Trophoblast cell (in vitro differentiated cells and primary cell): Measurements from ENCODE around the gene FLNB.

ENCODE experiments used
- DNase-seq, 2 donors: peaks; one replicate each; pipeline ENCODE4 v3.0.0-alpha.2; 2016
- H2AFZ ChIP-seq: 2 replicates; pipeline ENCODE4 v1.6.1; 2013; ENCODE audit warnings: low read length, moderate library complexity, mild to moderate bottlenecking; ENCODE audit not compliant: insufficient read depth, poor library complexity
- H2AK5ac ChIP-seq: 2 replicates; pipeline ENCODE4 v1.6.1; 2013; ENCODE audit warnings: mild to moderate bottlenecking, low read length
- H2BK120ac ChIP-seq: 2 replicates; pipeline ENCODE4 v1.6.1; 2013; ENCODE audit warnings: low read length, mild to moderate bottlenecking, moderate library complexity; ENCODE audit not compliant: insufficient read depth, poor library complexity
- H2BK12ac ChIP-seq: 2 replicates; pipeline ENCODE4 v1.6.1; 2013; ENCODE audit warnings: mild to moderate bottlenecking, low read length, moderate library complexity
- H2BK5ac ChIP-seq: 2 replicates; pipeline ENCODE4 v1.6.1; 2013; ENCODE audit warnings: low read length, low read depth, moderate library complexity, mild to moderate bottlenecking; ENCODE audit not compliant: poor library complexity
- H3K14ac ChIP-seq: 2 replicates; pipeline ENCODE4 v1.6.1; 2013; ENCODE audit warnings: mild to moderate bottlenecking, low read length
- H3K18ac ChIP-seq: 2 replicates; pipeline ENCODE4 v1.6.1; 2013; ENCODE audit warnings: mild to moderate bottlenecking, low read length
- H3K23ac ChIP-seq: 2 replicates; pipeline ENCODE4 v1.6.1; 2013; ENCODE audit warnings: low read length
- H3K27ac ChIP-seq: 2 replicates; pipeline ENCODE4 v1.5.1; 2013; ENCODE audit warnings: low read depth, mild to moderate bottlenecking, inconsistent platforms, low read length, moderate library complexity
- H3K27me3 ChIP-seq: 2 replicates; pipeline ENCODE4 v1.6.1; 2013; ENCODE audit warnings: inconsistent platforms, mild to moderate bottlenecking, low read length, moderate library complexity; ENCODE audit not compliant: insufficient read depth
- H3K36me3 ChIP-seq, 2 experiments: 1 replicate in 1 of 2; 2 replicates in 1 of 2; pipeline ENCODE4 v1.6.1; 2013; ENCODE audit warnings: low read length in 2 of 2, mild to moderate bottlenecking in 2 of 2, moderate library complexity in 1 of 2; ENCODE audit not compliant: insufficient read depth in 2 of 2, control insufficient read depth in 1 of 2
- H3K4ac ChIP-seq: 2 replicates; pipeline ENCODE4 v1.6.1; 2013; ENCODE audit warnings: low read depth, mild to moderate bottlenecking, low read length, moderate library complexity
- H3K4me1 ChIP-seq, 2 experiments: 1 replicate in 1 of 2; 2 replicates in 1 of 2; pipeline ENCODE4 v1.6.1; 2013; ENCODE audit warnings: low read length in 2 of 2, mild to moderate bottlenecking in 2 of 2, moderate library complexity in 1 of 2; ENCODE audit not compliant: insufficient read depth in 2 of 2, control insufficient read depth in 1 of 2
- H3K4me2 ChIP-seq: 2 replicates; pipeline ENCODE4 v1.6.1; 2013; ENCODE audit warnings: inconsistent platforms, mild to moderate bottlenecking, low read length, moderate library complexity
- H3K4me3 ChIP-seq: 2 replicates; pipeline ENCODE4 v1.5.1; 2013; ENCODE audit warnings: mild to moderate bottlenecking, low read depth, low read length, inconsistent platforms
- H3K79me1 ChIP-seq: one replicate; pipeline ENCODE4 v1.6.1; 2013; ENCODE audit warnings: low read length
- H3K79me2 ChIP-seq: 2 replicates; pipeline ENCODE4 v1.6.1; 2013; ENCODE audit warnings: low read length, mild to moderate bottlenecking; ENCODE audit not compliant: control insufficient read depth, insufficient read depth, poor library complexity
- H3K9ac ChIP-seq: 2 replicates; pipeline ENCODE4 v1.6.1; 2013; ENCODE audit warnings: mild to moderate bottlenecking, low read length
- H3K9me3 ChIP-seq: 2 replicates; pipeline ENCODE4 v1.6.1; 2013; ENCODE audit warnings: low read depth, mild to moderate bottlenecking, control low read depth, inconsistent platforms, low read length; ENCODE audit not compliant: insufficient read depth
- H4K12ac ChIP-seq: 2 replicates; pipeline ENCODE4 v1.6.1; 2013; ENCODE audit warnings: low read depth, mild to moderate bottlenecking, low read length, moderate library complexity
- H4K8ac ChIP-seq: 2 replicates; pipeline ENCODE4 v1.6.1; 2013; ENCODE audit warnings: low read depth, mild to moderate bottlenecking, low read length, moderate library complexity
- H4K91ac ChIP-seq: one replicate; pipeline ENCODE4 v1.6.1; 2013; ENCODE audit warnings: low read depth, mild to moderate bottlenecking, low read length, moderate library complexity
- WGBS: extraction: QIAGEN DNeasy Blood & Tissue Kit; methylation state at CpG from one replicate; pipeline ENCODE4 v1.1.7; 2013; ENCODE audit warnings: missing lambda C conversion rate; ENCODE audit not compliant: insufficient read length, insufficient coverage; ENCODE audit errors: extremely low coverage; 5-methylcytosine and 5-hydroxymethylcytosine counted together

Gene FLNB

DNA sequence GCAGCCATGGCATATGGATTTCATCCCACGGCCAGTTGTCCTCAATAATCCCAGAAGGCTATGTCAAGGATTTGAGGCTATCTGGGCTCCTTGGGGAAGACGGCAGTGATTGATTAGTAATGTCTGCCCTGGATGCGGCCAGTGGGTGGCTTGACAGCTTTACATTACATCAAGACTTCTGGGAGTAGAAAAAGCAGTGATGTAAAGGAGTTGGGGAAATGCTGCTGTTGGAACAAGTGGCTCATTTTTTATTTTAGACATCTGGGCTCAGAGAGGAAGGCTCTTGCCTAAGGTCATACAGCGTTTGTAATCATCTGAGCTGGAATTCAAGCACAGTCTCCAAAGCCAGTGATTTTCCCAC lies 94.1 kb downstream of the FLNB start:
- H3K27me3 ChIP-seq: no peaks in the 10 kb centered on the region
- H3K4ac ChIP-seq: no peak overlapping the region
- H3K14ac ChIP-seq: no peak overlapping the region
- no peak overlapping the region for H3K27ac ChIP-seq
- H4K91ac ChIP-seq: no peak overlapping the region
- H2BK5ac ChIP-seq: no peak overlapping the region
- no peak overlapping the region for H3K4me2 ChIP-seq
- peak overlapping the region; percentile 2 for H2BK120ac ChIP-seq
- no peak overlapping the region for H3K4me3 ChIP-seq
- H3K79me2 ChIP-seq: no peaks in the 10 kb centered on the region
- H3K9me3 ChIP-seq: peaks cover 2% of the 10 kb centered on the region
- no peak overlapping the region for H2BK12ac ChIP-seq
- no peak overlapping the region for H3K23ac ChIP-seq
- peaks cover 55 to 69% of the 10 kb centered on the region in 2 experiments for H3K36me3 ChIP-seq
- no peak overlapping the region for H3K18ac ChIP-seq
- DNase-seq: peak in 1 of 2 donors; percentile 29
- peaks cover 2 to 3% of the 10 kb centered on the region in 2 experiments for H3K4me1 ChIP-seq
- no peak overlapping the region for H3K9ac ChIP-seq
- H4K12ac ChIP-seq: no peak overlapping the region
- H2AFZ ChIP-seq: no peak overlapping the region
- H4K8ac ChIP-seq: no peak overlapping the region
- no CpG with 5 or more reads among the region's 4 CpGs for WGBS
- H2AK5ac ChIP-seq: no peak overlapping the region
- H3K79me1 ChIP-seq: peaks cover 2% of the 10 kb centered on the region

DNA sequence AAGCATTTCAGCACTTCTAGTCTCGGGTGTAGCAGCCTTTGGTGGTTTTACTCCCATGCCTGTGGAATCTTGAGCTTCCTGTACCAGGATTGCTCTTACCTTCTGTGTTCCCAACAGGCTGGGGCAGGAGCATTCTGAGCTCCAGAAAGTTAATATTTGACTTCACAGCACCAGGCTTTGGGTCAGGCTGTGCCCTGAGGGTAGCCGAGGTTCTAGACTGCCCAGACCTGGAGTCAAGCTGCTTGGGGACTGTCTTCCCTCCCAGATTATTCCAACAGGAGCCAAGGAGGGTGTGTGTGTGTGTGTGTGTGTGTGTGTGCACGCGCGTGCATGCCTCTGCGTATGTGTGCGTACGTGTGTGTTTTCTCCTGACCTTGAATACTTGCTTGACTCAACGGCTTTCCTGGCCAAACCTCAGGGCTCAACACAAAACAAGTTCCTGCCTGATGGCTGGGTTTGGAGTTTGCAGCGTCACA lies 94.8 kb downstream of the FLNB start:
- H2BK12ac ChIP-seq: no peak overlapping the region
- no peak overlapping the region for H3K23ac ChIP-seq
- peak overlapping the region; percentile 15 for H3K27ac ChIP-seq
- H3K4me1 ChIP-seq: peaks cover 2 to 3% of the 10 kb centered on the region in 2 experiments
- H3K4me2 ChIP-seq: no peak overlapping the region
- no peak overlapping the region for H2AFZ ChIP-seq
- no peak overlapping the region for H2BK5ac ChIP-seq
- H3K4ac ChIP-seq: no peak overlapping the region
- no peak overlapping the region for H3K18ac ChIP-seq
- no peaks in the 10 kb centered on the region for H3K27me3 ChIP-seq
- H2BK120ac ChIP-seq: no peak overlapping the region
- no peak overlapping the region for H4K8ac ChIP-seq
- no peak overlapping the region for H2AK5ac ChIP-seq
- H3K36me3 ChIP-seq: peaks cover 53 to 67% of the 10 kb centered on the region in 2 experiments
- no peak overlapping the region for H3K14ac ChIP-seq
- H4K12ac ChIP-seq: no peak overlapping the region
- H3K79me1 ChIP-seq: peaks cover 2% of the 10 kb centered on the region
- H3K79me2 ChIP-seq: no peaks in the 10 kb centered on the region
- no CpG with 5 or more reads among the region's 10 CpGs for WGBS
- DNase-seq: peak; percentile 37 to 39
- H4K91ac ChIP-seq: no peak overlapping the region
- peaks cover 2% of the 10 kb centered on the region for H3K9me3 ChIP-seq
- peak overlapping the region; percentile 37 for H3K4me3 ChIP-seq
- no peak overlapping the region for H3K9ac ChIP-seq

DNA sequence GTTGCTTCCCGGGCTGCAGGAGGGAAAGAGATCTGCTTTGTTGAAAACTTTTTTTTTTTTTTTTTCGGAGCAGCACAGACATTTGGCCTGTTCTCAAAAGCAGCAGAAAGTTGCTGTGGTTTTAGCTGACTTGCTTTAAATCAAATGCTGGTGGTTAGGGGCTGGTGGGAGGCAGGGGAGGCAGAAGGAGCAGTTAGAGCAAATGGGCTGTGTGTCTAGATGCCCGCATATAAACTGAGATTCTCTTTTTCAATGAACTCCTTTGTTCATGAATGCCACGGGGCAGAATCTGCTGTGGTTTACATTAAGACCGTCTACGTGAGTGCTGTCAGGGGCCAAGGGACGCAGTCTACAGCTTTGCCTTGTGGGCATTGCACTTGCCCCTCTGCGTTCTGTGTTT lies 95.9 kb downstream of the FLNB start:
- H3K4me1 ChIP-seq: peaks cover 2 to 3% of the 10 kb centered on the region in 2 experiments
- no peak overlapping the region for H2BK12ac ChIP-seq
- H3K18ac ChIP-seq: no peak overlapping the region
- H3K27me3 ChIP-seq: no peaks in the 10 kb centered on the region
- no peak overlapping the region for H3K9ac ChIP-seq
- peaks cover 45 to 64% of the 10 kb centered on the region in 2 experiments for H3K36me3 ChIP-seq
- no peak overlapping the region for H2BK120ac ChIP-seq
- H2AFZ ChIP-seq: no peak overlapping the region
- H4K91ac ChIP-seq: no peak overlapping the region
- H3K23ac ChIP-seq: no peak overlapping the region
- H3K4me2 ChIP-seq: no peak overlapping the region
- no peak overlapping the region for H3K27ac ChIP-seq
- H4K8ac ChIP-seq: no peak overlapping the region
- no CpG with 5 or more reads among the region's 8 CpGs for WGBS
- no peaks in the 10 kb centered on the region for H3K79me2 ChIP-seq
- no peak overlapping the region for H3K4ac ChIP-seq
- H2AK5ac ChIP-seq: no peak overlapping the region
- H3K14ac ChIP-seq: no peak overlapping the region
- peaks cover 2% of the 10 kb centered on the region for H3K9me3 ChIP-seq
- no peak overlapping the region for H4K12ac ChIP-seq
- peak; percentile 16 to 50 for DNase-seq
- peaks cover 2% of the 10 kb centered on the region for H3K79me1 ChIP-seq
- H2BK5ac ChIP-seq: peak overlapping the region; percentile 6
- no peak overlapping the region for H3K4me3 ChIP-seq

DNA sequence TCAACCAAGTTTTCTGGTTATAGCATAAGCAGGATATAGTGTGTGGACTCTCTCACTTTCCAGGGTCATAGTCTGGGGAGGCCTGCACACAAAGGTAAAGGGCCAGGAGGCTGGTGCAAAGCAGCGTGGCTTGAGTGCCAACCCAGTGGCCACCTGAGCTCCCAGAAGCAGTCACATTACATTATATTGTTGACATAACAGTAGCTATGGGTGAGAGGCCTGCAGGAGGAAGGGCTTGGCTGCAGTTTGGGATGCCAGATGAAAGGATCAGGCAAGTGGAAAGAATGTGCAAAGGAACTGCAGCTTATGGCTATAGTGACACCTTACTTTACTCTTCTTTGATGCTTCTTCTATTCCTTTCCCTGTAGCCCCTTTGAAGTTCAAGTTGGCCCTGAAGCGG lies 96.5 kb downstream of the FLNB start:
- Histone ChIP-seq H3K79me2 (no peaks in the 10 kb centered on the region), H3K14ac (no peak overlapping the region), H3K27ac (no peak overlapping the region), H4K12ac (no peak overlapping the region), H3K36me3 (peaks cover 44 to 64% of the 10 kb centered on the region in 2 experiments), H3K4me2 (no peak overlapping the region), H4K8ac (no peak overlapping the region), H3K4me3 (no peak overlapping the region), H3K4ac (no peak overlapping the region), H3K27me3 (no peaks in the 10 kb centered on the region), H2BK120ac (no peak overlapping the region), H3K9me3 (peaks cover 2% of the 10 kb centered on the region), H3K18ac (no peak overlapping the region), H3K79me1 (peaks cover 2% of the 10 kb centered on the region), H4K91ac (no peak overlapping the region), H2AFZ (no peak overlapping the region), H3K23ac (no peak overlapping the region), H3K9ac (no peak overlapping the region), H2AK5ac (no peak overlapping the region), H2BK5ac (no peak overlapping the region), H3K4me1 (peaks cover 2 to 3% of the 10 kb centered on the region in 2 experiments), H2BK12ac (no peak overlapping the region)
- peak; percentile 68 to 77 for DNase-seq
- no CpG with 5 or more reads among the region's 2 CpGs for WGBS
